PFSK-1 (cell line): ENCODE measurements around the gene ARHGEF26.

ENCODE experiments used
- FOXP2 ChIP-seq: optimal IDR thresholded peaks from 2 replicates; pipeline ENCODE3; 2011; ENCODE audit warnings: borderline replicate concordance, control low read depth, inconsistent platforms; ENCODE audit not compliant: insufficient read depth; ENCODE audit errors: extremely low read length, extremely low read depth
- POLR2AphosphoS5 ChIP-seq: IDR thresholded peaks from 2 replicates; pipeline ENCODE4 v1.6.1; 2012; ENCODE audit warnings: low read depth, mild to moderate bottlenecking, control low read depth, low read length, moderate library complexity
- SIN3A ChIP-seq: IDR thresholded peaks from 2 replicates; pipeline ENCODE4 v1.6.1; 2012; ENCODE audit warnings: mild to moderate bottlenecking, low read length, moderate library complexity, borderline replicate concordance; ENCODE audit not compliant: insufficient read depth
- TAF1 ChIP-seq: IDR thresholded peaks from 2 replicates; pipeline ENCODE4 v1.6.1; 2012; ENCODE audit warnings: low read length, control low read depth, borderline replicate concordance; ENCODE audit not compliant: insufficient read depth
- TF ChIP-seq, protein P1 (sequence below), 2 experiments: IDR thresholded peaks; 2 replicates each; pipeline versions ENCODE4 v1.6.1 to v1.8.0; 2011 to 2012; ENCODE audit warnings: low read depth in 2 of 2, low read length in 2 of 2, control low read depth in 1 of 2, inconsistent platforms in 1 of 2, mild to moderate bottlenecking in 1 of 2, moderate library complexity in 1 of 2; ENCODE audit not compliant: insufficient read depth in 1 of 2

DNA sequence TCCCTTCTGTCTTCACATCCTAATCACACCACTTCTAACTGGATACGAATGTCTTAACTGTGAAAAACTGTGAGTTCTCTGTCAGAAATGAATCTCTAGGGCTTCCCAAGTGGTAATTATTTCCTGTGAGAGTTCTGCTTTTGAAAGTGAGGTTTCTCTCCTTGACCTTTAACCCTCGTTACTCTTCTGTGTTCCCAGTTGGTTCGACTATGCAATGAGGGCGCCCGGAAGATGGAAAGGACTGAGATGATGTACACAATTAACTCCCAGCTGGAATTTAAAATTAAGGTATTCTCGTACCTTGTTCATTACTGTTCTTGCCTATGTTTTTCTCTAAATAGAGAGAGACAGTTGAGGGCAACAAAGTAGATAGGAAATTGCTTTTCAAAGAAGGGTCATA lies 96.5 kb downstream of the ARHGEF26 start:
- TF ChIP-seq POLR2AphosphoS5 (no peak), SIN3A (no peak), TAF1 (no peak), FOXP2 (no peak)
- TF ChIP-seq, protein P1, sequence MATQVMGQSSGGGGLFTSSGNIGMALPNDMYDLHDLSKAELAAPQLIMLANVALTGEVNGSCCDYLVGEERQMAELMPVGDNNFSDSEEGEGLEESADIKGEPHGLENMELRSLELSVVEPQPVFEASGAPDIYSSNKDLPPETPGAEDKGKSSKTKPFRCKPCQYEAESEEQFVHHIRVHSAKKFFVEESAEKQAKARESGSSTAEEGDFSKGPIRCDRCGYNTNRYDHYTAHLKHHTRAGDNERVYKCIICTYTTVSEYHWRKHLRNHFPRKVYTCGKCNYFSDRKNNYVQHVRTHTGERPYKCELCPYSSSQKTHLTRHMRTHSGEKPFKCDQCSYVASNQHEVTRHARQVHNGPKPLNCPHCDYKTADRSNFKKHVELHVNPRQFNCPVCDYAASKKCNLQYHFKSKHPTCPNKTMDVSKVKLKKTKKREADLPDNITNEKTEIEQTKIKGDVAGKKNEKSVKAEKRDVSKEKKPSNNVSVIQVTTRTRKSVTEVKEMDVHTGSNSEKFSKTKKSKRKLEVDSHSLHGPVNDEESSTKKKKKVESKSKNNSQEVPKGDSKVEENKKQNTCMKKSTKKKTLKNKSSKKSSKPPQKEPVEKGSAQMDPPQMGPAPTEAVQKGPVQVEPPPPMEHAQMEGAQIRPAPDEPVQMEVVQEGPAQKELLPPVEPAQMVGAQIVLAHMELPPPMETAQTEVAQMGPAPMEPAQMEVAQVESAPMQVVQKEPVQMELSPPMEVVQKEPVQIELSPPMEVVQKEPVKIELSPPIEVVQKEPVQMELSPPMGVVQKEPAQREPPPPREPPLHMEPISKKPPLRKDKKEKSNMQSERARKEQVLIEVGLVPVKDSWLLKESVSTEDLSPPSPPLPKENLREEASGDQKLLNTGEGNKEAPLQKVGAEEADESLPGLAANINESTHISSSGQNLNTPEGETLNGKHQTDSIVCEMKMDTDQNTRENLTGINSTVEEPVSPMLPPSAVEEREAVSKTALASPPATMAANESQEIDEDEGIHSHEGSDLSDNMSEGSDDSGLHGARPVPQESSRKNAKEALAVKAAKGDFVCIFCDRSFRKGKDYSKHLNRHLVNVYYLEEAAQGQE (IDR thresholded peaks at IDR 0.05; ENCODE audit: insufficient read depth in 1 of 2, low read depth in 2 of 2, low read length in 2 of 2) = no peak
